Fibroblast of peridontal ligament (primary cell): ENCODE results near the gene XRN1.
A peak's percentile ranks its signal among the peaks of the same experiment; 100 is the strongest.
"Not testable (repeated sequence)": the region's sequence is repeated elsewhere in the genome, so short reads cannot be mapped to it uniquely, and the experiment has no call there.

Experiments
- DNase-seq: peaks from one replicate; pipeline ENCODE4 v3.0.0-alpha.2; 2010; ENCODE audit errors: extremely low read depth

Gene XRN1

DNA sequence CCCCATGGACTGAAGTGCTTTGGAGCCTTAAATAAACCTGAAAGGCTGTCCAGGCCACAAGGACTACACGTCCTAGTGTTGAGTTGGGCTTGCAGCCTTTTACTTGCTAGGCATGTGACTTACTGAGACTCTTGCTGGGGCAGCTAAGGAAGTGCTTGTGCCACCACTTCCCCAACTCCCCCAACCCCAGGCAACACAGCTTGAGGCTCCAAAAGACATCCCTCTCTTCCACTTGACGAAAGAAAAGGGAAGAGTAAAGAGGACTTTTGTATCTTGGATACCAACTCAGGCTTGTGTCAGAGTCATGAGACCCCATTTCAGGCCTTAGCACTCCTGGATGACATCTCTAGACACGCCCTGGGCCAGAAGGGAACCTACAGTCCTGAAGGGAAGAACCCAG lies 109.8 kb downstream of the XRN1 start:
- DNase-seq = no peak

GRCh38 chr3:142332390-142332789 lies 115.4 kb downstream of the XRN1 start:
- DNase-seq = no peak

GRCh38 chr3:142324275-142324953 lies 123.4 kb downstream of the XRN1 start:
- not testable (repeated sequence) for DNase-seq

DNA sequence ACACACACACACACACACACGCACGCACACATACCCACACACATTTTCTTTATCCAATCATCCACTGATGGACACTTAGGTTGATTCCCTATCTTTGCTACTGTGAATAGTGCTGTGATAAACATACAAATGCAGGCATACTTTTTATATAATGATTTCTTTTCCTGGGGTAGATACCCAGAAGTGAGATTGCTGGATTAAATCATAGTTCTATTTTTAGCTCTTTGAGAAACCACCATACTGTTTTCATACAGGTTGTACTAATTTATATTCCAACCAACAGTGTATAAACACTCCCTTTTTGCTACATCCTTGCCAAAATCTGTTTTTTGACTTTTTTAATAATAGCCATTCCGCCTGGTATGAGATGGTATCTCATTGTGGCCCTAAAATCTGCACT lies 127.9 kb downstream of the XRN1 start:
- DNase-seq = no peak

DNA sequence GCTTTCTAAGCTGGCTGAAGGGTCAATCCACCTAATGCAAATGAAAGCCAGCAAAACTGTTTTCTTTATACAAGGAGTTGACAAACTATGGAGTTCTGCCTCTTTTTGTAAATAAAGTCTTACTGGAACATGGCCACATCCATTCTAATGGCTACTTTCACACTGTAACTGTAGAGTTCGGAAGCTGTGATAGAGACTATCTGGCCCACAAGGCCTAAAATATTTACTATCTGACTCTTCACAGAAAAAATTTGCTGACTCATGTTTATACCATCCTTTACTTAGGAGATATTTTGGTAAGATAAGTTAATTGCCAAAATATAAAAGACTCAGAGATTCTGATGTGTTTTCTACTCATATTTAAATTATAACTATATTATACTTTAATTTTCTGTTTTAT lies 128.7 kb downstream of the XRN1 start:
- peak; percentile 59 for DNase-seq

- peak; percentile 10 for DNase-seq
Measured at GRCh38 chr3:142318331-142318730, 129.5 kb downstream of the XRN1 start.

DNA sequence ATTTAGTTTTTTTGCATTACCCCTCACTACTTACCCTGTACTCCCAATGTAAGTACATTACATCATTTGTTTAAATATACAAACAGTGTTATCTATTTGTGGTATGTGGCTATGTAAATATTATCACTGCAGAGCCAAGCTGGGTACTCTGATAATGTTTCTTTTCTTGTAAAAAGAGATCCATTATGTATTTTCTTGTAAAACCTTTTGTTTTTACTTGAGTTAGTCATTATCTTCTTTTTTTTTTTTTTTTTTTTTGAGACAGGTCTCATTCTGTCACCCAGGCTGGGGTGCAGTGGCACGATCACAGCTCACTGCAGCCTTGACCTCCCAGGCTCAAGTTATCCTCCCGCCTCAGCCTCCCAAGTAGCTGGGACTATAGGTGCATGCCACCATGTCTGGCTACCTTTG lies 131.9 kb downstream of the XRN1 start:
- peak; percentile 13 for DNase-seq

GRCh38 chr3:142315083-142315482 lies 132.8 kb downstream of the XRN1 start:
- peak; percentile 87 for DNase-seq

- no peak for DNase-seq
Measured at GRCh38 chr3:142310439-142310838, 137.4 kb downstream of the XRN1 start.

- not testable (repeated sequence) for DNase-seq
Measured at GRCh38 chr3:142302847-142303246, 145.0 kb downstream of the XRN1 start.

GRCh38 chr3:142298626-142299025 lies 149.2 kb downstream of the XRN1 start:
- no peak for DNase-seq

- no peak for DNase-seq
Measured at GRCh38 chr3:142296507-142296906, 151.3 kb downstream of the XRN1 start.

DNA sequence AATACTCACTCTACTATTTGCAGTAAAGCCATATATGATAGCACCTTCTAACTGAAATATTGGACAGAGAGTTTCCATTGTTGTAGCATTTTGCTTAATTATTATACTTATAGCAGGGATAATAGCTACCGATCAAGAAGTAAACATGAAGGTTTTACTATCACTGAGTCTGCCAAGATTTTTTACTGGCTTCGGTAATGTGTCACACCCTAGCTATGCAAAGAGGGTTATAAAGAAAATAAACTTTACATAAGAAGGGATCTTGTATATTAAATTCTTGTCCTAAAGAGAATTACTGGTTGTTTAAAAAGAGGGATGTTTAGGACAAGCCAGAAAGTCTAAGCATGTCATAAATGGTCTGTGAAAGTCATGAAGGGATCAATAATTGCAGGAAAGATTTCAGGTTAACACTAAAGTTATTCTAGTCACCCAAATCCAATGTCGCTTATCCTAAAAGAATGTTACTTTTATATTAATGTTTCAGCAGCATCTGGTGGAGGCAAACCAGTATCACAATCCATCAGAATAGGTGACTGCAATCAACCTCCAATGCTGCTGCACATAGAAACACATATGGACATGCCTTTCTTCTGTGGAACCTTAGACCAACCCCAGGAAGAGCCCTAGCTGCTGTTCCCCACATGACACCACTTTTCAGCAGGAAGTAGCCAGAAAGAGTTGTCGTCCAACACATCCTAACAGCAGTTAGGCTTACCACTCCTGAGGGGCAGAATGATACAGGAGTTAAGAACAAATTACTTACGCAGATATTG lies 159.8 kb downstream of the XRN1 start:
- DNase-seq = no peak

DNA sequence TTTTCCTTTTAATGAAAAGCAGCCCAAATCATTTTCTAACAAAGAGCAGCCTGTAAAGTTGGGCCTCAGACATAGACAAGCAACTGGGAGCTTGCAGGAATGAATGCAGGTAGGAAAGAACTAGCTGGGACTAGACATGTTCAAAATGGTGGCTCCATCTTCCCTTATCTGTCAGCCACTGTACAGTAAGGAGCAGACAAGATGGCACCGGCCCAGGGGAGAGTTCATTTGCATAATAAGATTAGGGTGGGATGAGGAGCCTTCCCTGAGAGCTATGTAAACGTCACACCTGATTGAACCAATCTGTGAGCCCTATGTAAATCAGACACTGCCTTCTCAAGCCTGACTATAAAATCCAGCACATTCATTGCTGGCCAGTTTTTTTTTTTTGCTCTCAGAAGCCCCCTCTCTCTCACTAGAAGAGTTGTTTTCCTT lies 162.7 kb downstream of the XRN1 start:
- DNase-seq = no peak

DNA sequence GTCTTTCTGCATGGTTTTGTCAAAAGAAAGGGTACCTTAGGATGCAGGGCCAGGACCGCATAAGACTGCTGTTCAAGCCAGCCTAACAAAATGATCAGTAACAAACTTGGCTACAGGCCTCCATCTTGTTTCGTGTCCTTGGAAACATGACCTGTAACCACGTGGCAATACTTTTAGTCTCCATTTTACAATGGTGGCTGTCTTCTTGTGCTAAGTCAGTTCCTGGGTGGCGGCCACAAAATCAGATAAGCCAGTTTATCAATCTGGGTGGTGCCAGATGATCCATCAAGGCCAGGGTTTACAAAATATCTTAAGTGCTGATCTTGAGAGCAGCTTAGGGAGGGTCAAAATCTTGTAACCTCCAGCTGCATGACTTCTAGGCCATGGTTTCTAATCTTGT lies 165.3 kb downstream of the XRN1 start:
- no peak for DNase-seq

GRCh38 chr3:142281474-142281873 lies 166.4 kb downstream of the XRN1 start:
- DNase-seq = no peak

- DNase-seq = peak; percentile 89
Measured at GRCh38 chr3:142279965-142280590, 167.8 kb downstream of the XRN1 start.

- peak; percentile 54 for DNase-seq
Measured at GRCh38 chr3:142278451-142278850, 169.4 kb downstream of the XRN1 start.

- DNase-seq = peak; percentile 45
Measured at GRCh38 chr3:142276781-142277180, 171.1 kb downstream of the XRN1 start.

GRCh38 chr3:142275856-142276255 lies 172.0 kb downstream of the XRN1 start:
- DNase-seq = peak; percentile 94

DNA sequence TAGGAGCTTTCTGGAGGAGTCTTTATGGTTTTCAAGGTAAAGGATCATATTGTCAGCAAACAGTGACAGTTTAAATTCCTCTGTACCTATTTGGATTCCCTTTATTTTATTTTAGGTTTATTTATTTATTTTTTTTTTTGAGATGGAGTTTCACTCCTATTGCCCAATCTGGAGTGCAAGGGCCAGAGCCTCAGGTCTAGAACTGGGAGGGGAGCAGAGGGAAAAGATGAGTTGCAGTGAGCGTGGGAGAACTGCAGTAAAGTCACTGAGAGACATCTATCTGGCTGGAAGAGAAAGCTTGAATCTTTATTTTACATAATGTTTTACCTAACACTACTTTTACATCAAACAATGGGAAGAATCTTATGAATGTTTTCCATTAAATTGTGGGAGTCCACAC lies 172.9 kb downstream of the XRN1 start:
- no peak for DNase-seq

DNA sequence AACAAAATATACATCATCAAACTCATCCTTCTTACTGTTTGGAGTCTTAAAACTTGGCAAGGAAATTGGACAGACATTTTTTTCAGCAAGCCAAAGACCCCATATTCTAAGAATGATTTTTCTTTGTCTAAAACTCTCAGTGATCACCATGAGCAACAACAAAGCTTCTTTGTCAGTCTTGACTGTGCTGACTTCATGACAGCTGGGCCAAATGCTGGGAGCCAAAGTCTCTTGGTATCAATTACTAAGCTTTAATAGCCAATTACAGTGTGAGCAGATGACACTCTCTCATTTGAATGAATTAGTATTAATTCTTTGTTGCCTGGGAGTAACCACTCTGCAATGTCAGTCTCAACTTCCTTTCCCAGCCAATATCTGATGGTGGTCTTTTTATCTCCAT lies 174.3 kb downstream of the XRN1 start:
- DNase-seq = no peak
